Tibial nerve (tissue), 4 donors: Measurements from ENCODE around the gene EDEM3. TPM values are rescaled to one million over a fixed set of nuclear protein-coding genes. Genes with fewer than 3 reads are reported as not detected.

ENCODE experiments used
- DNase-seq, 2 donors: peaks; one replicate each; pipeline ENCODE4 v3.0.0-alpha.2; 2019; ENCODE audit warnings: low spot score in 2 of 2
- H3K27ac ChIP-seq, 4 donors: fragments of 200-600 bp; sonication (generic) in 3 of 4; one replicate each; pipeline ENCODE4 v1.5.1; 2017 to 2019; ENCODE audit warnings: mild to moderate bottlenecking in 1 of 4
- H3K27me3 ChIP-seq, 2 donors: fragments of 200-600 bp; sonication (generic) in 1 of 2; one replicate each; pipeline versions ENCODE4 v1.5.1 to v1.6.0; 2017 to 2019
- H3K36me3 ChIP-seq, 3 donors: fragments of 200-600 bp; sonication (generic); one replicate each; pipeline ENCODE4 v1.5.1; 2018 to 2019
- H3K4me1 ChIP-seq, 4 donors: fragments of 200-600 bp; sonication (generic) in 3 of 4; one replicate each; pipeline ENCODE4 v1.5.1; 2017 to 2019
- H3K4me3 ChIP-seq, 4 donors: fragments of 200-600 bp; sonication (generic) in 3 of 4; one replicate each; pipeline ENCODE4 v1.5.1; 2017 to 2019; ENCODE audit warnings: mild to moderate bottlenecking in 1 of 4, moderate library complexity in 1 of 4
- H3K9me3 ChIP-seq, 4 donors: fragments of 200-600 bp; sonication (generic) in 3 of 4; one replicate each; pipeline ENCODE4 v1.5.1; 2017 to 2019
- CTCF ChIP-seq, 5 experiments: fragments of 200-600 bp in 3 of 5; fragments of 450-650 bp in 2 of 5; sonication (generic) in 3 of 5; IDR thresholded peaks; one replicate each; pipeline ENCODE4 v1.5.1; 2016 to 2019; ENCODE audit warnings: antibody characterized with exemption in 5 of 5, mild to moderate bottlenecking in 3 of 5, moderate library complexity in 2 of 5
- EP300 ChIP-seq, 2 donors: sonication (generic); formaldehyde crosslinking; IDR thresholded peaks; one replicate each; pipeline ENCODE4 v1.6.1; 2017; ENCODE audit warnings: antibody characterized with exemption in 2 of 2, mild to moderate bottlenecking in 1 of 2
- POLR2A ChIP-seq, 2 donors: fragments of 450-650 bp; IDR thresholded peaks; one replicate each; pipeline ENCODE4 v1.6.1; 2017; ENCODE audit warnings: antibody characterized with exemption in 2 of 2, mild to moderate bottlenecking in 2 of 2, moderate library complexity in 2 of 2
- WGBS, 2 donors: methylation state at CpG; one replicate each; pipeline ENCODE4 v1.1.5; 2018; 5-methylcytosine and 5-hydroxymethylcytosine counted together
- total RNA-seq, 4 donors: library from RNA; depleted of rRNA; stranded (reverse); fragments of >200 nt; gene quantifications; one replicate each; pipeline ENCODE4 v1.1.0, GENCODE V29; 2016

The EDEM3 gene
- total RNA-seq, 4 donors from 2014 or later = 33.0 to 57.3 (median 39.0) TPM

GRCh38 chr1:184745110-184745509, 9.5 kb downstream of the EDEM3 start:
- no peak for DNase-seq
- H3K9me3 ChIP-seq = no peaks in the 10 kb centered on the region
- H3K4me3 ChIP-seq = no peak overlapping the region
- H3K36me3 ChIP-seq = peaks cover 0 to 4% (median 0%) of the 10 kb centered on the region in 3 donors
- peaks cover 0 to 34% (median 20%) of the 10 kb centered on the region in 4 donors for H3K4me1 ChIP-seq
- H3K27ac ChIP-seq = no peak overlapping the region
- no peak for TF ChIP-seq CTCF (IDR thresholded peaks at IDR 0.05)
- TF ChIP-seq POLR2A (IDR thresholded peaks at IDR 0.05) = no peak
- TF ChIP-seq EP300 (IDR thresholded peaks at IDR 0.05) = no peak
- no peaks in the 10 kb centered on the region for H3K27me3 ChIP-seq
- WGBS, 2 donors = 86 to 90% methylated on average over 2 of the region's 2 CpGs

GRCh38 chr1:184743062-184743756, 11.4 kb downstream of the EDEM3 start:
- peaks cover 0 to 4% (median 0%) of the 10 kb centered on the region in 3 donors for H3K36me3 ChIP-seq
- no peak for DNase-seq
- H3K27me3 ChIP-seq = no peaks in the 10 kb centered on the region
- no peaks in the 10 kb centered on the region for H3K9me3 ChIP-seq
- H3K27ac ChIP-seq = no peak overlapping the region
- no peak overlapping the region for H3K4me3 ChIP-seq
- 76 to 79% methylated on average over 2 of the region's 2 CpGs for WGBS, 2 donors
- TF ChIP-seq CTCF (IDR thresholded peaks at IDR 0.05) (no peak), POLR2A (IDR thresholded peaks at IDR 0.05) (no peak), EP300 (IDR thresholded peaks at IDR 0.05) (no peak)
- H3K4me1 ChIP-seq = peaks cover 0 to 20% (median 15%) of the 10 kb centered on the region in 4 donors

DNA sequence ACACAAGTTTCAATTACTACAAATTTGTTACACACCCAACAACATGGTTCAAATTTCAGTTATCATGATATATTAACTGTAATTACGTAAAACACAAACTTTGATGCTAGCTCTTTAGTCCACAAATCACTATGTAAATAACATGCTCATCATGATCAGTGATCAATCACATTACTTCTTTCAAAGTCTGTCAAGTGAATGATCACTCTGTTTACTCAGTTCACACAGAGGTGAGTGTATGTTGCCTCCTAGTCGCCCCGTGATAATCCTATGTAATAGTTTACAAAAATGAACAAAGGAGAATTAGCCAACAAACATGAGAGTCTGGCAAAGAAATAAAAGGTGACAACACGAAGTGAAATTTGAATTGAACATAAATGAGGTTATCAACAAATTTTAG, 14.3 kb downstream of the EDEM3 start:
- TF ChIP-seq CTCF (IDR thresholded peaks at IDR 0.05) = no peak
- no peak for TF ChIP-seq EP300 (IDR thresholded peaks at IDR 0.05)
- TF ChIP-seq POLR2A (IDR thresholded peaks at IDR 0.05) = no peak
- Histone ChIP-seq H3K4me3 (no peak overlapping the region), H3K36me3 (peaks cover 0 to 20% (median 0%) of the 10 kb centered on the region in 3 donors), H3K27ac (no peak overlapping the region), H3K27me3 (no peaks in the 10 kb centered on the region), H3K9me3 (no peaks in the 10 kb centered on the region), H3K4me1 (peaks cover 0 to 16% (median 3%) of the 10 kb centered on the region in 4 donors)
- 63 to 82% methylated on average over 4 of the region's 4 CpGs for WGBS, 2 donors
- DNase-seq = no peak

DNA sequence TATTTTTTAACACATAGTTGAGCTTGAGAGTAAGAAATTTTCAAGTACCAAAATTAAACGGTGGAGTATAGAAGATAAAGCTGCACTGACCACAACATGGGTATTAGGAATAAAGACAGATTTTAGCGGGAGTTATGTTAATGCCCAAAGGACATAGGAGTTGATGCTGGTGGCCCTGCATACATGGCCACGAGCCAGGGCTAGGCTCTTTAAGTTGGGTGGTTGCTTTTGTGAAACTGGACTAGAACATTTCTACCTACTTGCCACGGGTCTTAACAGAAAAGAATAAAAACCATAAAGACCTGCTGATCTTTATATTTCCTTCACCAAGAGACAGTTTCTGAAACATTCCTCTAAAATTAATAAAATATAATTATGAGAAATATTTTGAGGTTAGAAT, 14.9 kb downstream of the EDEM3 start:
- Histone ChIP-seq H3K27me3 (no peaks in the 10 kb centered on the region), H3K27ac (no peak overlapping the region), H3K4me3 (no peak overlapping the region), H3K4me1 (peaks cover 0 to 10% (median under 1%) of the 10 kb centered on the region in 4 donors), H3K36me3 (peaks cover 0 to 25% (median 0%) of the 10 kb centered on the region in 3 donors), H3K9me3 (no peaks in the 10 kb centered on the region)
- WGBS, 2 donors = 91 to 93% methylated on average over 4 of the region's 4 CpGs
- no peak for DNase-seq
- TF ChIP-seq POLR2A (IDR thresholded peaks at IDR 0.05) (no peak), EP300 (IDR thresholded peaks at IDR 0.05) (no peak), CTCF (IDR thresholded peaks at IDR 0.05) (no peak)

DNA sequence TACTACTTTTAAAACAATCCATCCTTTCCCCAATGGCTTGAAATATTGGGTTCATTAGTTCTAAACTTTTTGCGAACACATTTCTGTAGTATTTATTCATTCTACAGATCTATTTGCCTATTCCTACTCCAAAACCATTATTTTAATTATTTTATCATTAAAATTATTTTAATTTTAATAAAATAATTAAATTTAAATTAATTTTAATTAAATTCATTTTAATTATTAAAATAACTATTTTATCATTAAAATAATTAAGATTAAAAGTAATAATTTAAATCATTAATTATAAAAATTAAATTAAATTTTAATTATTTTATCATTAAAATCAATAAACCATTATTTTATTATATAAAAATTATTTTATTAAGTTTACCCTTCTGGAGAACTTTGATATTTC, 15.6 kb downstream of the EDEM3 start:
- no peak for TF ChIP-seq EP300 (IDR thresholded peaks at IDR 0.05)
- Histone ChIP-seq H3K27me3 (no peaks in the 10 kb centered on the region), H3K36me3 (peaks cover 0 to 30% (median 0%) of the 10 kb centered on the region in 3 donors), H3K4me3 (no peak overlapping the region), H3K4me1 (peaks cover 0 to 6% (median 0%) of the 10 kb centered on the region in 4 donors), H3K9me3 (no peaks in the 10 kb centered on the region), H3K27ac (no peak overlapping the region)
- WGBS, 2 donors = 98 to 100% methylated on average over 1 of the region's 1 CpG
- DNase-seq = no peak
